HFFc6 (cell line): ENCODE data around the gene MMP8. TPM values are rescaled to one million over a fixed set of nuclear protein-coding genes. Genes with fewer than 3 reads are reported as not detected.

Experiments
- DNase-seq: peaks from one replicate; pipeline ENCODE4 v3.0.0-alpha.2; 2018
- H3K27ac Mint-ChIP-seq: 2 replicates; pipeline ENCODE4 v1.8.0; 2020; ENCODE audit warnings: mild to moderate bottlenecking, mixed read lengths
- H3K27me3 Mint-ChIP-seq: 2 replicates; pipeline ENCODE4 v1.8.0; 2021; ENCODE audit warnings: mild to moderate bottlenecking, moderate library complexity, mixed read lengths; ENCODE audit not compliant: insufficient read depth
- H3K36me3 Mint-ChIP-seq: 2 replicates; pipeline ENCODE4 v1.8.0; 2021; ENCODE audit warnings: low read depth, mixed read lengths
- H3K4me1 Mint-ChIP-seq: 2 replicates; pipeline ENCODE4 v1.8.0; 2020; ENCODE audit warnings: low read depth, mixed read lengths
- H3K4me3 Mint-ChIP-seq: 2 replicates; pipeline ENCODE4 v1.8.0; 2020; ENCODE audit warnings: mild to moderate bottlenecking, moderate library complexity, mixed read lengths
- H3K9me3 Mint-ChIP-seq: 2 replicates; pipeline ENCODE4 v1.8.0; 2020; ENCODE audit warnings: mild to moderate bottlenecking, mixed read lengths
- CTCF ChIP-seq: fragments of 200-600 bp; sonication (generic); IDR thresholded peaks from 2 replicates; pipeline ENCODE4 v1.5.0; 2021; ENCODE audit warnings: antibody characterized with exemption, mild to moderate bottlenecking
- total RNA-seq, 6 experiments: library from RNA; stranded (reverse); fragmentation: NEBNext Ultra II Directional; extraction: Animal tissue kit (Norgen Biotek cat#: 25700); gene quantifications; 2 replicates in 1 of 6; 3 replicates in 5 of 6; pipeline ENCODE4 v1.2.3, GENCODE V29; 2021

MMP8 gene
- total RNA-seq, 6 experiments from 2014 or later: not detected

GRCh38 chr11:102729849-102730815 is 5.4 kb upstream of the MMP8 start:
- Mint-ChIP-seq H3K36me3 (no peaks in the 10 kb centered on the region), H3K27me3 (peaks cover 12% of the 10 kb centered on the region), H3K27ac (no peak overlapping the region), H3K4me1 (peaks cover 12% of the 10 kb centered on the region), H3K4me3 (no peak overlapping the region), H3K9me3 (no peaks in the 10 kb centered on the region)
- no peak for DNase-seq
- no peak for TF ChIP-seq CTCF

- Mint-ChIP-seq H3K27me3 (peaks cover 11% of the 10 kb centered on the region), H3K4me3 (peak overlapping the region; percentile 36; the same call in 1 of the 2 replicates), H3K36me3 (0 out of 2 replicates have a peak, but pooled peaks cover 4% of the 10 kb centered on the region), H3K9me3 (no peaks in the 10 kb centered on the region), H3K27ac (peak overlapping the region; percentile 55; the same call in 1 of the 2 replicates), H3K4me1 (peaks cover 17% of the 10 kb centered on the region)
- TF ChIP-seq CTCF: no peak
- DNase-seq: peak; percentile 48
Observed at GRCh38 chr11:102727890-102728289, 3.1 kb upstream of the MMP8 start.

GRCh38 chr11:102722821-102723220 is 1.9 kb downstream of the MMP8 start:
- no peak for TF ChIP-seq CTCF
- Mint-ChIP-seq H3K9me3 (no peaks in the 10 kb centered on the region), H3K4me1 (peaks cover 17% of the 10 kb centered on the region), H3K4me3 (no peak overlapping the region), H3K27ac (no peak overlapping the region), H3K27me3 (peaks cover 21% of the 10 kb centered on the region), H3K36me3 (peaks cover 4% of the 10 kb centered on the region; the same call in 1 of the 2 replicates)
- DNase-seq: no peak

- Mint-ChIP-seq H3K27ac (no peak overlapping the region), H3K27me3 (peaks cover 25% of the 10 kb centered on the region), H3K4me1 (peaks cover 1% of the 10 kb centered on the region), H3K9me3 (no peaks in the 10 kb centered on the region), H3K4me3 (no peak overlapping the region), H3K36me3 (peaks cover 4% of the 10 kb centered on the region; the same call in 1 of the 2 replicates)
- no peak for DNase-seq
- no peak for TF ChIP-seq CTCF
Observed at GRCh38 chr11:102719620-102720277, 5.0 kb downstream of the MMP8 start.

GRCh38 chr11:102717280-102717679 is 7.5 kb downstream of the MMP8 start:
- DNase-seq: no peak
- no peak for TF ChIP-seq CTCF
- H3K27ac Mint-ChIP-seq: no peak overlapping the region
- H3K36me3 Mint-ChIP-seq: no peaks in the 10 kb centered on the region; the same call in 1 of the 2 replicates
- peaks cover 23% of the 10 kb centered on the region for H3K27me3 Mint-ChIP-seq
- no peaks in the 10 kb centered on the region for H3K9me3 Mint-ChIP-seq
- H3K4me3 Mint-ChIP-seq: no peak overlapping the region
- no peaks in the 10 kb centered on the region for H3K4me1 Mint-ChIP-seq
